ENCODE results near the gene PTGR3.

Gene PTGR3

GRCh38 chr18:75252136-75252535, 43.2 kb upstream of the PTGR3 start:
- no peak for TF ChIP-seq CTCF (IDR thresholded peaks at IDR 0.05; ENCODE audit: borderline replicate concordance, insufficient read depth, low read depth, low read length)
- H3K4me3 ChIP-seq (ENCODE audit: low read depth, low read length), result no peak overlapping the region

- no peak overlapping the region for H3K4me3 ChIP-seq (ENCODE audit: low read depth, low read length)
- TF ChIP-seq CTCF (IDR thresholded peaks at IDR 0.05; ENCODE audit: borderline replicate concordance, insufficient read depth, low read depth, low read length), result no peak
Measured at GRCh38 chr18:75251466-75251865, 42.5 kb upstream of the PTGR3 start.

- TF ChIP-seq CTCF (IDR thresholded peaks at IDR 0.05; ENCODE audit: borderline replicate concordance, insufficient read depth, low read depth, low read length), result no peak
- no peak overlapping the region for H3K4me3 ChIP-seq (ENCODE audit: low read depth, low read length)
Measured at GRCh38 chr18:75250471-75250821, 41.5 kb upstream of the PTGR3 start.

- H3K4me3 ChIP-seq (ENCODE audit: low read depth, low read length), result no peak overlapping the region
- TF ChIP-seq CTCF (IDR thresholded peaks at IDR 0.05; ENCODE audit: borderline replicate concordance, insufficient read depth, low read depth, low read length), result no peak
Measured at GRCh38 chr18:75249672-75250470, 40.9 kb upstream of the PTGR3 start.

GRCh38 chr18:75249175-75249518, 40.2 kb upstream of the PTGR3 start:
- no peak overlapping the region for H3K4me3 ChIP-seq (ENCODE audit: low read depth, low read length)
- no peak for TF ChIP-seq CTCF (IDR thresholded peaks at IDR 0.05; ENCODE audit: borderline replicate concordance, insufficient read depth, low read depth, low read length)

GRCh38 chr18:75248426-75249174, 39.7 kb upstream of the PTGR3 start:
- H3K4me3 ChIP-seq (ENCODE audit: low read depth, low read length), result no peak overlapping the region

More at GRCh38 chr18:75248426-75249174, 39.7 kb upstream of the PTGR3 start:
- no peak for TF ChIP-seq CTCF (IDR thresholded peaks at IDR 0.05; ENCODE audit: borderline replicate concordance, insufficient read depth, low read depth, low read length)
